DMS79 (cell line): ENCODE results near the gene KLHL34.

Source experiments
- DNase-seq: peaks from one replicate; lab custom pipeline; 2025; lab: John Stamatoyannopoulos, UW

Gene KLHL34

GRCh38 chrX:21656587-21657317, 1.4 kb downstream of the KLHL34 start:
- no peak for DNase-seq

GRCh38 chrX:21655901-21656586, 2.1 kb downstream of the KLHL34 start:
- DNase-seq: no peak

GRCh38 chrX:21645886-21646285, 12.2 kb downstream of the KLHL34 start:
- DNase-seq: no peak

GRCh38 chrX:21645431-21645830, 12.7 kb downstream of the KLHL34 start:
- DNase-seq: no peak

- DNase-seq: no peak
Observed at GRCh38 chrX:21639775-21640174, 18.4 kb downstream of the KLHL34 start.

- no peak for DNase-seq
Observed at GRCh38 chrX:21638311-21638710, 19.8 kb downstream of the KLHL34 start.

- DNase-seq: no peak
Observed at GRCh38 chrX:21632027-21632426, 26.1 kb downstream of the KLHL34 start.

- DNase-seq: no peak
Observed at GRCh38 chrX:21623778-21624501, 34.2 kb downstream of the KLHL34 start.

GRCh38 chrX:21620234-21620633, 37.9 kb downstream of the KLHL34 start:
- no peak for DNase-seq

GRCh38 chrX:21616386-21616785, 41.7 kb downstream of the KLHL34 start:
- no peak for DNase-seq

- no peak for DNase-seq
Observed at GRCh38 chrX:21612154-21612553, 46.0 kb downstream of the KLHL34 start.

- DNase-seq: no peak
Observed at GRCh38 chrX:21610168-21610567, 48.0 kb downstream of the KLHL34 start.

- no peak for DNase-seq
Observed at GRCh38 chrX:21606002-21606401, 52.1 kb downstream of the KLHL34 start.
